Activated effector memory CD4-positive, alpha-beta T cell treated with Interleukin-2 at 50 U/mL for 16 hours (primary cell): ENCODE data around the gene TREML4.
"Not testable (repeated sequence)": the region's sequence is repeated elsewhere in the genome, so short reads cannot be mapped to it uniquely, and the experiment has no call there.

Source experiments
- DNase-seq: peaks from one replicate; pipeline ENCODE4 v3.0.0-alpha.2; 2020

The TREML4 gene, protein sequence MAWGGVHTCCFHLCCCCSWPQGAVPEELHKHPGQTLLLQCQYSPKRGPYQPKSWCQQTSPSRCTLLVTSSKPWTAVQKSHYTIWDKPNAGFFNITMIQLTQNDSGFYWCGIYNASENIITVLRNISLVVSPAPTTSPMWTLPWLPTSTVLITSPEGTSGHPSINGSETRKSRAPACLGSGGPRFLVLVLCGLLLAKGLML

DNA sequence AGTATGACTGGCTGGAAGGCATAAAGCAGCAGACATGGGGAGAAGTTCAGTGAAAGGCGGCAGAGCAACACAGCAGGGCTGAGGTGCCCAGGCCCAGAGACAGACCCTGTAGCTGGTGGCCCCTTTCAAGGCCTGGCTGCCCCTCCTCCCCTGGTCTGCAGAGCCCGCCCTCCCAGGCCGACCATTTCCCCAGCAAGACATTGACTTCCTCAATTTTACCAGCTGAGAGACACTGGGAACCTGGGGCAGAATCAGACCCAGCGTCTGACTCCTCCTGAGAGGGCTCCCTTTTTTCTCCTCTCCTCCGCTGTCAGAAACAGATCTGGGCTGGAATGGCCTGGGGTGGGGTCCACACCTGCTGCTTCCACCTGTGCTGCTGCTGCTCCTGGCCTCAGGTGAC is at the start of gene TREML4:
Gene TREML4 (plus strand): TSS at position 254 of the 400 bp plus-strand sequence. CDS start 79 bp downstream, at position 333.
- DNase-seq: no peak

DNA sequence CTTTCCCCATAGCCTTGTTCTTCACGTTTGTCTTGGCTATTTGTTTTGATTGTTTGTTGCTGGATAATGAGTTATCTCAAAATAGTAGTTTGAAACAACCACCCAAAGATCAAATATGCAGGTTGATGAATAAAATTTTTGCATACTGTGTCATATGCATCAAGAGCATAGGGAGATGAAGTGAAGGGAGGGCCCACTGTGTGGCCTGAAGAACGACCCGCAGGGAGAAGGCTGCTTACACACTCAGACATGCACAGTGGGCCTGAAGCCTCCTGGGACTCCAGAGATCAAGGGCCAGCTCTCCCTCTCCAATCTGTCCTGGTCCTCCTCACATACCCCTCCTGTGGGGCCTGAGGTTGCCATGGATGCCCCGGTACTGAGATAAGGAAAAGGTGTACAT is 49.0 kb upstream of the TREML4 start:
- DNase-seq: no peak

DNA sequence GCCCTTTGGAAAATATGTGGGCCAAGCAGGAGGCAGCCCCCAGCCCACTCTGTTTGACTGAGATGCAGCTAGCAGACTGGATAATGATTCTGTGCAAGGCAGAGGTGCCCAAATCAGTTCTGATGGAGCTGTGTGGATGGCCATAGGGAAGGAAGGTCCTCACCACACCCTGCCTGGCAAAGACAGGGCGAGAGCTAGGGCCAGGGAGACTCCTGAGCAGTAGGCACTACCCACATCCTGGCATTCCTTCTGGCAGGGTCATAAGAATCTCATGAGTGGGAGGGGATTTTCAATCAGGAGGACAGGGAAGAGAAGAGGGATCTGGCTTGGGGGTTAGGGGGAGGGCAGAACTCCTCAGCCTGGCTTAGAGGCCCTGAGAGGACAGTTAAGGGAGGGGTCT is 46.6 kb upstream of the TREML4 start:
- DNase-seq: no peak

DNA sequence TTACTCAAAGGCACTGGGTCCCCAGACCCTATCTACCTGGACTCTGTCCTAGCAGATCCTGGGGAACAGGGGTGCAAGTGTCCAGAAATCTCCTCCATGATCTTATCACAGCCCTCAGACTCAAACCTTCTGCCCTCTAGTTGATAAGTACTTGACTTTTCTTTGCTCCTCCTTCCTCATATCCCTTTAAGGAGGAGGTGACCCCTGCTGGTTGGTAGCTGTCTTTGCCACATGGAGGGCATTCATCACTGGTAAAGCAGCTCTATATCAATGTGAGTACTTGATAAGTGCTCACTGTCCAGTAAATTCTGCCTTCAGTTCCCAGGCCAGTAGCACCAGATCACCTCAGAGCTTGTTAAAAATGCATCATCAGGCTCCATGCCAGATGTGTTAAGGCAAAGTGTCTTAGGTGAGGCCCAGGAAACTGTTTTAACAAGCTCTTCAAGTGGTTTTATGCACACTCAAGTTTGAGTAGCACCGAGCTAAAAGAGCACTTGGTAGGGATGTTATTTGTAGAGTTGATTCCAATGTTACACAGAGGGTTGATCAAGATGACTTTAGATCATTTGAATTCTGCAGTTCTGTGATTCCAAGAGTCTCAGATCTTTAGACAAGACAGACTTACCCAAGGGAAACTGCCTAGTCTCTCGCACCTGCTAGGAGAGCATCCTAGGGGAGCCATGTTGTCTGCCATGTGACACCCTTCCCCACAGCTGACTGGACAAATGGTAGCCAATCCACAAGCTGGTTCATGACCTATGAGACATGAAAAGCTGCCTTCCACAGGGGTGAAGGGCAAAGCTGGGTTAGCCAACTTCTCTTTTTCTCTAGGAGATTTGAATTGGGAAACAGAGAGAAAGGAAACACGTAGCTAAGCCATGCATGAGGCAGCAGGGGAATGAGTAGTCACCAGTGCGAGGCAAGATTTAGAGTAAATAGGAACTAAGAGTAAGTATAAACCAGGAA is 45.8 kb upstream of the TREML4 start:
- DNase-seq: peak; percentile 33

DNA sequence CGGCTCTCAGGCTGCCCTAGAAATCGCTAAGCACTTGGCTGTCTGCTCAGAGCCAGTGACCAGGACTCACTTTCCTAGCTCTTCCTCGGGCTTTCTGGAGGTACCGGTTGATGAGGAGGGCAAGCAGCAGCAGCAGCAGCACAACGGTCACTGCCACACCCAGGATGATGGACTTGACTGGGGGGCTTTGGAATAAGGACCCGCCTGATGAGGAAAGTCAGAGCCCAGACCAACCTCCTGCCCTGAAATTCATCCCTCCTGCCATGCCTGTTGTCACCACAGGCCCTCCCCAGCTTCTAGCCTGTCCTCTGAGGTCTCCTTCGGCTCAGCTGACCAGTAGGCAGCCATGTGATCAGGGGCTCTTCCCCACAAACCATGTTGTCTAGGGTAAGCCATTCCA is 43.4 kb upstream of the TREML4 start:
- no peak for DNase-seq

DNA sequence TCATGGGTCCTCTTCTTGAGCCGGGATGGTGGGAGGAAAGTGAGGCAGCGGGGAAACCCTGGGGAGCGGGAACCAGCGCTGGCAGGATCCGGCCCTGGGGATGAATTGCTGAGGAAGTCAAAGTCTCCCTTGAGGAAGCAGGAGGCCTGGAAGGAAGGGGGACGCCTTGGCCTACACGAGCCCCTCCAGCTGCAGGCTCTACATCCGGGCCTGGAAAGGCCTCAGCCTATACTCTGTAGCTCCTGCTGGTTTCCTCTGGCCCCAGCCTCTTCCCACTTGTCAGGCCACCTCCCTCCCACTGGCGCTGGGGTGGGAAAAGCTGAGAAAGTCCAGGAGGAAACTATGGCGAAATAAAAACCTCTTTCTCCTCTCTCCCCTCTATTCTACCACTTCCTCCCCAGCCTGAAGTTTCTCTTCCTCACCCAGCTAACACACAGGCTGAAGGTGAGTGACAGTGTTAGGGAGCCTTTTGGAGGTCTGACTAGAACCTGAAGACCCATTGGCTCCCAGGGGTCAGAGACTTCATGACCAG is 42.1 kb upstream of the TREML4 start:
- no peak for DNase-seq

DNA sequence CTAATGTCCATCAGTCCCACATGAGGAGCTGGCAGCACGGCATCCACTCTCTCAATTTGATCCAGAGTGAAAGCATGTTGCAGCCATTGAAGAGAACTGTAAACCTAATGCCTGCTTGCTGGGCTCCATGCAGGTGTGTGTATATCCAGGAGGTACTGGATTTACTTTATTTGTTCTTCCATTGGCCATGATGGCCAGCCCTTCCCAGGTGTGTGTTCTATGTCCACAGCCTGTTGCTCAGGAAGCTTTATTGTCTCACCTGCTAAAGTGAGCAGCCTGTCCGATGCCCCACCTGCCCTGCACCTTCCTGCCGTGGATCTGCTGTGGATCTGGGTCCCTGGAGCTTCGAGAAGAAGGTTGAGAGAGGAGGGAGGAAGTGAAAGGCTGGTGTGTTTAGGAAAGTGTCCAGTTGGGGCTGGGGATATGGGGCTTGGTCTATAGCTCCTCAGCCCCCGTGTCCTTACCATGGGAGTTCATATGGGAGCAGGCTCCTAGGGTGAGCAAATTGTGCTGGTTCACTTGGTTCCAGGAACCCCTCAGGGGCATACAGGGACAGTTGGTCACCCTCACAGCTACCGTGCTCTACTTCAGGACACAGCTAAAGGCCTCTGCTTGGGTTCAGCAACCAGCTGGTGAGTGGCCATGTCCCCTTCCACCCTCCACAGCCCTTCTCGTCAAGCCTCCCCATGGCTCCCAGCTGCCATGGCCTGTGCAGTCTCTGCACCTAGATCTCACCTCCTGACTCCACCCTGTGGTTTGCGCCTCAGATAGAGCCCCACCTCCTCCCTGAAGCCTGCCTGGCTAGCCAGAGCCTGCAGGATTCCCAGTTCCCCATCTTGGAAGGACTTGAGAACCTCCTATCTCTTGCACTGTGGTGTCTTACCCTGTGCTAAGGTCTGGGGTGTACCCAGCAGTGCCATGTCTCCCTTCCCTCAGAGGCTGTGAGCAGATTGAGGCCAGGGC is 39.9 kb upstream of the TREML4 start:
- no peak for DNase-seq

DNA sequence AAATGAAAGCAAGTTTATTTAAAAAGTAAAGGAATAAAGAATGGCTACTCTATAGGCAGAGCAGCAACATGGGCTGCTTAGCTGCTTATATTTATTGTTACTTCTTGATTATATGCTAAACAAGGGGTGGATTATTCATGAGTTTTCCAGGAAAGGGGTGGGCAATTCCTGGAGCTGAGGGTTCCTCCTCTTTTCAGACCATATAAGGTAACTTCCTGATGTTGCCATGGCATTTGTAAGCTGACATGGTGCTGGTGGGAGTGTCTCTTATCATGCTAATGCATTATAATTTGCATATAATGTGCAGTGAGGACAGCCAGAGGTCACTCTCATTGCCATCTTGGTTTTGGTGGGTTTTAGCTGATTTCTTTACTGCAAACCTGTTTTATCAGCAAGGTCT is 39.1 kb upstream of the TREML4 start:
- DNase-seq: not testable (repeated sequence)

DNA sequence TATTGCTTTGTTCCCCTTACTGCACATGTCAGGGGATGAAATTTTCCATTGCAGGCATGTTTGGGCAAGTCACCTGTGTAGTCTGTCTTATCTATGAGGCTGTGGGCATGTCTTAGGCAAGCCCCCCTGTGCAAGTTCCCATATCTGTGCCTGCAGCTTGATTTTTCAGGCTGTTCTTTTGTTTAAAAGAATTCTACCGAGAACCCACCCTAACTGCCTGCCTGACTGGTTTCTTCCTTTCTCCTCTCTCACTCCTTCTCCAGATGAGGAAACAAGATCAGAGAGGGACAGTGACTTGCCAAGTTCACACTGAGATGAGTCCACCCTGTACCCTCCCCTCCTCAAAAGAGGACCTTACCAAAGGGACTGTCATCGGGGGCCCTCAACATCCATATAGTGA is 38.2 kb upstream of the TREML4 start:
- DNase-seq: no peak

DNA sequence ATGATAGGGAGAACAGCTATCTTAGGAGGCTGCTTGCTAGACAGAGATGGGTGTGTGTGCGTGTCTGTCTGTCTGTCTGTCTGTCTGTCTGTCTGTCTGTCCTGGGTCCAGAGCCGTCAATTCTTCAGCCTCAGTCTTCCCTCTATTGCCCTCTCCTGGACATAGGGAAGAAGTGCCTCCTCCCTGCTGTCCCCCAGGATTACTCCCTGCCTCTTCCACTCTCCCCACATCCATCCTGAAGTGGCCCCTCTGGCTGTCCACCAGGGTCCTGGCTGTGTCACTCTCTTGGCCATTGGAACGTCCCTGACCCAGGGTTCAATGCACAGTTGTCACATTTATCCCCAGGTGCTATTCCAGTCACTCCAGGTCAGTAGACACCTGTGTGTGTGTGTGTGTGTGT is 37.4 kb upstream of the TREML4 start:
- DNase-seq: no peak

DNA sequence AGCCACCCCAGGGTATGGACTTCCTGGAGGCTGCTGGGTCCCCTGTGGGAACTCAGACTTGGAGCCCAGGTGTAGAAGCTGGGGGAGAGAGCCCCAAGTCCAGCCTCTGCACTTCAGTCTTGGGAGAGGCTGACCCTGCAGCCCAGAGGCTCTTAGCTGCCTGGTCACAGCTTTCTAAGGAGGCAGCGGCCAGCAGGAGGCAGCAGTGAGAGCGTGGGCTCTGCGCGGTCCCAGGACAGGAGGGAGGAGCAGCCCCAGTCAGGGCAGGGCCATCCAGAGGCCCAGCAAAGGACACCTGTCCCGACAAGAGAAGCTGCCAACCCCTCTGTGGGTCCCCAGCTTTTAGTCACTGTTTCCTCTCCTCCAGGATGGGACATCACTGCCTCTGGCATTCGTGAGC is 36.6 kb upstream of the TREML4 start:
- no peak for DNase-seq

DNA sequence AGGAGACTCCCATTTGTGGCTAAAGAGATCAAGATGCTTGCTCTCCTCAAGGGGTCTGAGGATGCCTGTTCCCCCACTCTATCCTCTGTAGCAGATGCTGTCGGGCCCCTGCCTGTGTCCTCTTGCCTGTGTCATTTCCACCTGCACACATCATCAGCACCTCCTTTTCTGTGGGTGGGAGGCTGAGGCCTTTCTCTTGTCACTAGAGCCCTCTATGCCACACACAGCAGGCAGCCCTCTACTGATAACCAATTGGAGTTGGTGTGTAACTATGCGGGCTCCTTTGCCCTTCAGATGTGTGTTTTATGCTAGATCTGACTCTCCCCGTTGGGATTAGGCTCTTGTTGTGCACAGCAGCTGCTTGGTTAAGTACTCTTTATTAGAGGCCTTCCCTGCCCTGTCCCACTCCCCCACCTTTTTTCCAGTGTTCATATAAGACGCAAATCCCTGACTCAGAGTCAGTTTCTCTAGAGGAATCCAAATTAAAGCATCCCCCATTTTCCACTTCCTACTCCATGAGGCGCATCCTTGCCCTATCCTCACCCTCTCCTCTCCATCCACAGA is 34.9 kb upstream of the TREML4 start:
- no peak for DNase-seq

DNA sequence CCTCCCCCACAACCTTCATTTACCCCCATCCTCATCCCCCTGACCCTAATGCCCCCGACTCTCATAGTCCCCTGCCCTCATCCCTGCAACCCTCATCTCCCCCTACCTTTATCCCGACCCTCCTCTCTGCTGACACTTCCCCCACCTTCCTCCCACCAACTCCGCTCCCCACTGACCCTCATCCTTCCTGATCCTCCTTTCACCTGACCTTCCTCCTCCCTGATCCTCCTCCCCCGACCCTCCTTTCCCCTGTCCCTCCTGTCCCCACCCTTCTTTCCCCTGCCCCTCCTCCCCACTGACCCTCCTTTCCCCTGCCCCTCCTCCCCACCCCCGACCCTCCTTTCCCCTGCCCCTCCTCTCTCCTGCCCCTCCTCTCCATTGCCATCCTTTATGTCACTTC is 34.3 kb upstream of the TREML4 start:
- DNase-seq: no peak

DNA sequence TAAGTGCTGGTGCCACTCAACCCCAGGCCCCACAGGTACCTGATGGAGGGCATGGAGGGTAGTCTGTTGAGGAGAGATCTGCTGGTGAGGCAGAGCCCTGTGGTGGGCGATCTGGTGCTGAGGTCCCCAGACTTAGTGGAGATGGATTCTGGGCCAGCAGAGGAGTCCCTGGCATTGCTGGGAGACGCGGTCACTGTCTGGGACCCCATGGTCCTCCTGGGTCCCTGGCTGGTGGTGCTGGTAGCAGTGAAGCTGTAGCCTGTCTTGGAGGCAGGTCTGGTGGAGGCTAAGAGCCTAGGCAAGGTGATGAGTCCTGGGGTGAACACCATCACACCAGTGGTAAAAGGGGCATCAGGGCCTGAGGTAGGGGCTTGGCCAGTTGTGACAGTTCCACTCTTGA is 33.8 kb upstream of the TREML4 start:
- DNase-seq: no peak

DNA sequence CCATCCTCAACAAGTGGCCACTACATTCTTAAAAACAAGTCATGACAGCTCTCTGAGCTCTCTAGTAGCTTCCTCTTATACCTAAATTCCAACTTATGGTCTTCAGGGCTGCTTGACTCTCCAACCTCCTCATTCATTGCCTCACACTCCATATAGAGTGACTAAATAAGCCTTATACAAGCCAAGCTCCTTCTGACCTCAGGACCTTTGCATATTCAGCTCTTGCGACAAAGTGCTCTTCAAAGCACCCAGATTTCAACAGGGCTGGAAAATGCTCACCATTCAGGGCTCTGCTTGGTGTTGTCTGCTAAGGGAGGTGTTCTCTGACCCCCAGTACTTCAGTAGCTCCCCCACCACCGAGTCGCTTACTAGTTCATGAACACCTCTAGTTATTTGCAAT is 30.9 kb upstream of the TREML4 start:
- no peak for DNase-seq

DNA sequence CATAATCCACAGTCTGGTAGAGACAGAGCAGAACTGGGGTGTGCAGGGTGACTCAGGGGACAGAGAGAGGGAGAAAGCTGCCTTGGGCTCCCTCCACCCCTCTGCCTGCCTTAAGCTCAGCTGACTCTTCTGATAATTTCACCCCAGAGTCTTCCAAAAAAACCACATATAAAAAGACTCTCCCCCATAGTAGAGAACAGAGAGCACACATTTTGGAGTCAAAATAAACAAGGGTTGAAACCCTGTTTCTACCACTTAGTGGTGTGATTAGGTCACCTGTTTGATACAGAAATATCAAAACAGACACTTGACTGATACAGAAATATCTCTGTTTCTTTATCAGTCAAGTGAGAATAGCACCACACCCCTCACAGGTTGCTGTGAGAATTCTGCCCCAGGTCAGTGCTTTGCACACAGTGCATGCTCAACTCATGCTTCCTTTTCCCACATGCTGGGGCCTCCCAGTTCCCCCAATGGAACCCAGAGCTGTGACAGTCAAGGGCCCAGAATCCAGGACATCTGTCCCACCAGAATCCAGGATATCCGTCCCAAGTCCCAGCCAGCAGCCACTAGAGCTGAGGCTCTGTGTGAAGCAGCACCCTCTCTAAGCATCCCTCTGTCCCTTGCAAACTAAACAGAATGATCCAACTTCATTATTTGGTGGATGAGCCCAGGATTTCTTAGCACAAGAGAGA is 28.4 kb upstream of the TREML4 start:
- peak; percentile 12 for DNase-seq

DNA sequence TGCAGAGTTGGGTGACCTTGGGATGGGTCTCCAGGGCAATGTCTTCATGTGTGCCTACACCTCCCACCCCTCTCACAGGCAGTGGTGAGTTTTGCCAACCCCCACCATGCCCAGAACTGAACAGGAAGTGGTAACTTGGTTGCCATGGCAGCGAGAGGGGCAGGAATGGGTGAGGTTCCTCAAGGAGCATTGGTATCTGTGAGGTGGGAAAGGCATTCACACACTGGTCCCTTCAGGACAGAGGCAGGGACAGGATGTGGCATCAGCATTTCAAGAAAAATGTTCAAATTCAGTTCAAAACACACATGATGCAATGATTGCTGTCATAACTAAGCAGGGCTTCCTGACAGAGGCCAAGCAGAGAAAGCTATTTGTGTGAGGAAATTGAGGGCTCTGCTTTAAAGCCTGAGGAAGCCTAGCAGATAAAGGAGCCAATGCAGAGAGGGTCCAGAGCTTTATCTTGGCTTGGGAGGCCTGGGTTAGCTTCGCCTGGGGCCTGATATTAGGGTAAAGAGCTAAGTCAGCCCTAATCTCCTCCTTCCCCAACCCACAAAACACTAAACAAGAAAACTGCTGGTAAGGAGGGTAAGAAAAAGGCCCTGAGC is 27.8 kb upstream of the TREML4 start:
- DNase-seq: peak; percentile 51

DNA sequence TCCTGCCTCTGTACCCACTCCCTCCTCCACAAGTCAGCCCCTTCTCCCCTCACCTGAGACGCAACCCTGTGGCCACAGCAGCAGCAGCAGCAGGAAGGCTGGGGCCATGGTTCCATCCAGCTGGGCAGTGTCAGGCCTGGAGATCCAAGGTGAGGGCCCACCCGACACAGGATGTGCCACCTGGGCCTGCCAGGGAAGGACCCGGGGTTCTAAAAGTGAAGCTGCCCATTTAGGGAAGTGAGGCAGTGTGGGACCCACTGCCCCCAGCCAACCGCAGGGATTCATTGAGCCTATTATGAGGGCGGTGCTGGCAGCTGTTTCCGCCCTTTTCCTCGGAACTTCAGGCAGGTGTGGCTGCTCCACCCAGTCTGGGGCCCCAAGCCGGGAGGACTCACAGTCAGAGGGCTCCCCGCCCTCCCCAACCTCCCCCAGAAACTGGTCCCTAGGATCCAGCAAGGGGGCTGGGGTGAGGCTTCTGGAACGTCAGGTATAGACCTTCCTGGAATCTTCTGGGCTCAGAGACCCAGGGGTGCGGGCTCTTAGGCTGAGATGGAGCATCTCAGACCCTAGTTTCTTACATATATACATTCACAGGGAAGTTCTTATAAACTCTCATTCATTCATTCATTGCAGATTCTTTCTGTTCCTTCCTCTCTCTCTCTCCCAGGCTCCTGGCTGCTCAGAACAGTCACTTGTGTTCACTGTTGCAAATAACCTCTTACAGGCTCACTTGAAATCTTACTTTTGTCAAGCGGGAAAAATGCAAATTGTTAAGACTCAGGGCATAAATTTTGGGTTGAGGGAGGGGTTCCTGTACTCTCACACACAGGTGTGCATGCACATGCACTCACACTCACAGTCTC is 27.0 kb upstream of the TREML4 start, which contains the start of gene TREML2:
Gene TREML2 (minus strand): TSS at position 249 of the 863 bp plus-strand sequence. CDS start 141 bp downstream, at position 108.
- DNase-seq: peak; percentile 35

DNA sequence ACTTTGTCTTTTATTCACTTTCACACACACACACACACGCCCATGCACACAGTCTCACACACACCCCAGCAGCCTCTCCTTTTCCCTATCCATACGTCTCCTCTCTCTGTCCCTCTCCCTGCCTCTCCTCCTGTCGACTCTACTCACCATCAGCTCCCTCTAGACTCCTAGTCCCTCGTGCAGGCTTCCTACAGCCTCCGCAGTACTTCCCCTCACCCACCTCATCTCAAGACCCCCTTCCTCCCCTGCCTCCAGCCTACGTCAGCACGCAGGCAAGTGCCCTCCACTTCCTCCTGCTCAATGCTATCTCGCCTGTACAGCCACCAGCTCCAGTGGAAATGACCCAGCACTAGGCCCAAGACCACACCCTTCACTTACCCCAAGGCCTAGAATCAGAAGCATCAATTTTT is 26.4 kb upstream of the TREML4 start:
- DNase-seq: no peak

DNA sequence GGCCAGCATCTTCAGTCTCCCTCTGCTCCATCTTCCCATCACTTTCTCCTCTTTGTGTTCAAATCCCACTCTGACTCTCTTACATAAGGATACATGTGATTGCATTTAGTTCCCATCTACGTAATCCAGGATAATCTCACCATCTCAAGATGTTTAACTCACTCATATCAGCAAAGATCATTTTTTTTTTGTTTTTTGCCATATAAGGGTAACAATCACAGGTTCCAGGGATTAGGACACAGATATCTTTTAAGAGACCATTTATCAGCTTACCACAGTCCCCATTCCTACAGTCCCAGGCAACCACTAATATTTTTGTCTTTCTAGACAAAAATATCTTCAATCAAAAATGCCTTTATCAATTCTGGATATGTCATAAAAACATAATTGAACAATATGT is 24.0 kb upstream of the TREML4 start:
- no peak for DNase-seq
